ENCODE measurements around the gene HOXB4.

Gene HOXB4

GRCh38 chr17:48556576-48557401 lies 21.4 kb downstream of the HOXB4 start:
- TF ChIP-seq EZH2phosphoT487 (conservative IDR thresholded peaks at IDR 0.05; ENCODE audit: low read length) = no peak
- TF ChIP-seq CTCF (IDR thresholded peaks at IDR 0.05; ENCODE audit: insufficient read depth, low read length, poor library complexity, severe bottlenecking) = no peak
- Histone ChIP-seq H3K27ac (ENCODE audit: low read depth, low read length) (no peak overlapping the region), H3K4me2 (ENCODE audit: low read depth, low read length, poor library complexity, severe bottlenecking) (no peak overlapping the region), H3K9me2 (replicated peaks; ENCODE audit: insufficient read depth, low read length) (no peaks in the 10 kb centered on the region), H3K27me3 (ENCODE audit: low read length) (no peaks in the 10 kb centered on the region), H3K9me3 (ENCODE audit: insufficient read depth, low read length) (no peaks in the 10 kb centered on the region), H3K4me3 (ENCODE audit: insufficient read depth, low read length, poor library complexity, severe bottlenecking) (no peak overlapping the region), H2AFZ (ENCODE audit: low read depth, low read length, severe bottlenecking) (no peak overlapping the region), H3K79me2 (ENCODE audit: insufficient read depth, low read length) (no peaks in the 10 kb centered on the region), H3K9ac (ENCODE audit: low read length) (no peak overlapping the region), H4K20me1 (ENCODE audit: low read depth, low read length) (no peaks in the 10 kb centered on the region), H3K36me3 (ENCODE audit: low read length) (no peaks in the 10 kb centered on the region), H3F3A (ENCODE audit: insufficient read depth) (no peaks in the 10 kb centered on the region)

GRCh38 chr17:48556229-48556575 lies 21.9 kb downstream of the HOXB4 start:
- Histone ChIP-seq H3K9me3 (ENCODE audit: insufficient read depth, low read length) (no peaks in the 10 kb centered on the region), H3K4me2 (ENCODE audit: low read depth, low read length, poor library complexity, severe bottlenecking) (no peak overlapping the region), H3K27ac (ENCODE audit: low read depth, low read length) (no peak overlapping the region), H3K36me3 (ENCODE audit: low read length) (no peaks in the 10 kb centered on the region), H3K79me2 (ENCODE audit: insufficient read depth, low read length) (no peaks in the 10 kb centered on the region), H3F3A (ENCODE audit: insufficient read depth) (no peaks in the 10 kb centered on the region), H4K20me1 (ENCODE audit: low read depth, low read length) (no peaks in the 10 kb centered on the region), H2AFZ (ENCODE audit: low read depth, low read length, severe bottlenecking) (no peak overlapping the region), H3K9me2 (replicated peaks; ENCODE audit: insufficient read depth, low read length) (no peaks in the 10 kb centered on the region), H3K27me3 (ENCODE audit: low read length) (no peaks in the 10 kb centered on the region), H3K4me3 (ENCODE audit: insufficient read depth, low read length, poor library complexity, severe bottlenecking) (no peak overlapping the region), H3K9ac (ENCODE audit: low read length) (no peak overlapping the region)
- TF ChIP-seq CTCF (IDR thresholded peaks at IDR 0.05; ENCODE audit: insufficient read depth, low read length, poor library complexity, severe bottlenecking) (no peak), EZH2phosphoT487 (conservative IDR thresholded peaks at IDR 0.05; ENCODE audit: low read length) (no peak)

GRCh38 chr17:48555258-48556228 lies 22.6 kb downstream of the HOXB4 start:
- Histone ChIP-seq H3K4me3 (ENCODE audit: insufficient read depth, low read length, poor library complexity, severe bottlenecking) (no peak overlapping the region), H3K27ac (ENCODE audit: low read depth, low read length) (no peak overlapping the region), H3K9me3 (ENCODE audit: insufficient read depth, low read length) (no peaks in the 10 kb centered on the region), H3F3A (ENCODE audit: insufficient read depth) (no peaks in the 10 kb centered on the region), H3K79me2 (ENCODE audit: insufficient read depth, low read length) (no peaks in the 10 kb centered on the region), H4K20me1 (ENCODE audit: low read depth, low read length) (no peaks in the 10 kb centered on the region), H3K27me3 (ENCODE audit: low read length) (no peaks in the 10 kb centered on the region), H3K36me3 (ENCODE audit: low read length) (no peaks in the 10 kb centered on the region), H3K9me2 (replicated peaks; ENCODE audit: insufficient read depth, low read length) (no peaks in the 10 kb centered on the region), H3K9ac (ENCODE audit: low read length) (no peak overlapping the region), H2AFZ (ENCODE audit: low read depth, low read length, severe bottlenecking) (no peak overlapping the region), H3K4me2 (ENCODE audit: low read depth, low read length, poor library complexity, severe bottlenecking) (no peak overlapping the region)
- TF ChIP-seq EZH2phosphoT487 (conservative IDR thresholded peaks at IDR 0.05; ENCODE audit: low read length) (no peak), CTCF (IDR thresholded peaks at IDR 0.05; ENCODE audit: insufficient read depth, low read length, poor library complexity, severe bottlenecking) (no peak)
